ENCODE data around the gene SLC7A14. TPM values are rescaled to one million over a fixed set of nuclear protein-coding genes. Genes with fewer than 3 reads are reported as not detected.

The SLC7A14 gene
- total and polyA plus RNA-seq, 2 donors (not counting 3 experiments of a cell fraction or from before 2014, with no cell fraction given) = 0.07 to 0.57 TPM

GRCh38 chr3:170417090-170417489 is 168.8 kb downstream of the SLC7A14 start:
- intact Hi-C loops (cut with micrococcal nuclease) = no loop called here

More at GRCh38 chr3:170417090-170417489, 168.8 kb downstream of the SLC7A14 start:
- Histone ChIP-seq H3K27me3 (ENCODE audit: control insufficient read depth in 2 of 2, insufficient read depth in 2 of 2, low read length in 2 of 2) (no peaks in the 10 kb centered on the region), H3K36me3 (ENCODE audit: control insufficient read depth in 2 of 2, extremely low read depth in 1 of 2, insufficient read depth in 2 of 2, low read length in 2 of 2) (peaks cover 0 to 3% of the 10 kb centered on the region in 2 experiments), H3K9me3 (replicated peaks; ENCODE audit: control insufficient read depth, insufficient read depth, low read length) (no peaks in the 10 kb centered on the region), H3K27ac (ENCODE audit: insufficient read depth, low read depth, low read length) (no peak overlapping the region), H4K20me1 (replicated peaks; ENCODE audit: control insufficient read depth, extremely low read depth, insufficient read depth, low read length) (no peaks in the 10 kb centered on the region), H2AFZ (ENCODE audit: low read depth, low read length) (no peak overlapping the region), H3K79me2 (ENCODE audit: control insufficient read depth, insufficient read depth, low read length) (peaks cover 40% of the 10 kb centered on the region), H3K4me3 (replicated peaks in 1 of 3; ENCODE audit: insufficient read depth in 1 of 3, low read depth in 1 of 3, low read length in 3 of 3) (no peak overlapping the region), H3K9ac (replicated peaks; ENCODE audit: extremely low read depth, insufficient read depth, low read length) (no peak overlapping the region), H3K9me1 (replicated peaks; ENCODE audit: control insufficient read depth, extremely low read depth, insufficient read depth, low read length) (no peaks in the 10 kb centered on the region), H3K4me2 (ENCODE audit: insufficient read depth, low read length) (no peak overlapping the region), H3K4me1 (ENCODE audit: control insufficient read depth, extremely low read depth, insufficient read depth, low read length) (peaks cover 24% of the 10 kb centered on the region)
- CTCF ChIA-PET = interaction anchor here (9.8 to 11.4 kb wide), 2 partner anchors 395 to 432 kb away, joined by 177 to 525 read pairs; no protein-coding TSS in a partner anchor
- POLR2A ChIA-PET = no interaction called here
- no peak for DNase-seq (ENCODE audit: low read depth, low spot score)
- no peak for TF ChIP-seq POLR2AphosphoS5 (IDR thresholded peaks at IDR 0.05; ENCODE audit: insufficient read depth, low read depth, low read length)
- TF ChIP-seq GATA2 (IDR thresholded peaks at IDR 0.05; ENCODE audit: insufficient read depth, insufficient read length, low read depth, low read length) = no peak
- TF ChIP-seq JUN (IDR thresholded peaks at IDR 0.05; ENCODE audit: borderline replicate concordance, insufficient read depth, insufficient read length, low read depth) = no peak
- no peak for TF ChIP-seq MYC (IDR thresholded peaks at IDR 0.05; ENCODE audit: low read depth, low read length)
- no peak for TF ChIP-seq MAX (IDR thresholded peaks at IDR 0.05; ENCODE audit: insufficient read depth, insufficient read length)
- TF ChIP-seq POLR2A (IDR thresholded peaks at IDR 0.05; ENCODE audit: low read depth, low read length) = no peak
- TF ChIP-seq FOS (IDR thresholded peaks at IDR 0.05; ENCODE audit: borderline replicate concordance, insufficient read depth, low read length) = no peak
- no peak for TF ChIP-seq EZH2 (IDR thresholded peaks at IDR 0.05; ENCODE audit: borderline replicate concordance, low read depth, low read length, severe bottlenecking)
- TF ChIP-seq CTCF (IDR thresholded peaks at IDR 0.05; ENCODE audit: extremely low read depth in 1 of 2, insufficient read depth in 1 of 2, low read depth in 1 of 2, low read length in 2 of 2) = no peak
- no TSS peak for BruUV-seq (replicated peaks)
- dilution Hi-C loops (cut with MboI; ENCODE audit: extremely low pct_ligation_motif_present, low sequenced_read_pairs) = no loop called here
- FAIRE-seq = no peak
